H1 (cell line): ENCODE results near the gene WSCD1. TPM values are rescaled to one million over a fixed set of nuclear protein-coding genes. Genes with fewer than 3 reads are reported as not detected.

Experiments used
- CTCF ChIA-PET: fragments of 300-600 bp; sonication (Branson Sonifier 250); formaldehyde crosslinking; loops from one replicate; lab custom pipeline; 2021; ENCODE audit not compliant: partially characterized antibody; lab: Charles Lee
- POLR2A ChIA-PET: fragments of 300-600 bp; sonication (Branson Sonifier 250); formaldehyde crosslinking; loops from one replicate; lab custom pipeline; 2021; ENCODE audit warnings: inconsistent platforms; ENCODE audit not compliant: partially characterized antibody; lab: Charles Lee
- DNase-seq, 2 experiments: peaks; one replicate each; pipeline versions ENCODE4 v3.0.0 to v3.0.0-alpha.2; 2010 to 2022; ENCODE audit warnings: low spot score in 2 of 2, low read depth in 1 of 2, mixed read lengths in 1 of 2
- FAIRE-seq: peaks from 2 replicates; lab custom pipeline; 2011; peaks lifted over from hg19 to GRCh38; lab: Jason Lieb, UNC
- H2AFZ ChIP-seq: 2 replicates; pipeline ENCODE4 v1.8.1; 2012; ENCODE audit warnings: low read length, inconsistent platforms
- H2AK5ac ChIP-seq: 2 replicates; pipeline ENCODE4 v1.6.1; 2013; ENCODE audit warnings: low read depth, low read length
- H2BK120ac ChIP-seq: replicated peaks from 2 replicates; pipeline ENCODE3; 2013; ENCODE audit warnings: low read depth, low read length, inconsistent platforms
- H2BK12ac ChIP-seq: 2 replicates; pipeline ENCODE4 v1.6.1; 2013; ENCODE audit warnings: low read depth, low read length
- H2BK15ac ChIP-seq: 2 replicates; pipeline ENCODE4 v1.6.1; 2013; ENCODE audit warnings: low read length
- H2BK20ac ChIP-seq: 2 replicates; pipeline ENCODE4 v1.6.1; 2013; ENCODE audit warnings: low read length
- H2BK5ac ChIP-seq: 2 replicates; pipeline ENCODE4 v1.6.1; 2013; ENCODE audit warnings: low read depth, low read length
- H3K14ac ChIP-seq: 2 replicates; pipeline ENCODE4 v1.6.1; 2013; ENCODE audit warnings: inconsistent platforms; ENCODE audit not compliant: insufficient read length
- H3K18ac ChIP-seq: 2 replicates; pipeline ENCODE4 v1.6.1; 2013; ENCODE audit warnings: low read length; ENCODE audit errors: extremely low read depth
- H3K23ac ChIP-seq: 2 replicates; pipeline ENCODE4 v1.6.1; 2013; ENCODE audit warnings: inconsistent platforms; ENCODE audit not compliant: insufficient read length
- H3K23me2 ChIP-seq: 2 replicates; pipeline ENCODE4 v1.6.1; 2013; ENCODE audit warnings: low read depth, low read length
- H3K27ac ChIP-seq: 2 replicates; pipeline ENCODE4 v1.6.1; 2011; ENCODE audit warnings: low read depth, low read length, inconsistent platforms
- H3K27me3 ChIP-seq, 4 experiments: replicated peaks in 1 of 4; 1 replicate in 1 of 4; 2 replicates in 3 of 4; pipeline versions ENCODE4 v1.6.1 to v1.8.1; 2011 to 2013; ENCODE audit warnings: low read length in 3 of 4, mild to moderate bottlenecking in 3 of 4, inconsistent platforms in 2 of 4, mixed read lengths in 2 of 4, moderate library complexity in 1 of 4; ENCODE audit not compliant: control insufficient read depth in 3 of 4, insufficient read depth in 3 of 4; ENCODE audit errors: extremely low read depth in 1 of 4
- H3K36me3 ChIP-seq, 4 experiments: 2 replicates each; pipeline versions ENCODE4 v1.6.1 to v1.8.1; 2011 to 2013; ENCODE audit warnings: mild to moderate bottlenecking in 4 of 4, low read length in 3 of 4, moderate library complexity in 2 of 4, control low read depth in 1 of 4, inconsistent platforms in 1 of 4; ENCODE audit not compliant: insufficient read depth in 4 of 4, control insufficient read depth in 2 of 4
- H3K4ac ChIP-seq: replicated peaks from 2 replicates; pipeline ENCODE3; 2013; ENCODE audit warnings: low read length, low read depth, mixed read lengths, inconsistent platforms; ENCODE audit not compliant: insufficient read length
- H3K4me1 ChIP-seq, 4 experiments: replicated peaks in 1 of 4; 1 replicate in 1 of 4; 2 replicates in 3 of 4; pipeline versions ENCODE4 v1.6.1 to v1.8.1; 2011 to 2013; ENCODE audit warnings: low read length in 3 of 4, inconsistent platforms in 2 of 4, mixed read lengths in 1 of 4; ENCODE audit not compliant: insufficient read depth in 4 of 4, control insufficient read depth in 3 of 4
- H3K4me2 ChIP-seq, 2 experiments: 2 replicates each; pipeline versions ENCODE4 v1.6.1 to v1.8.1; 2011 to 2013; ENCODE audit warnings: low read depth in 2 of 2, low read length in 2 of 2, control low read depth in 1 of 2, inconsistent platforms in 1 of 2, mild to moderate bottlenecking in 1 of 2; ENCODE audit not compliant: insufficient read depth in 1 of 2
- H3K4me3 ChIP-seq, 4 experiments: fragments of 200-600, 300-600 bp in 1 of 4; sonication (generic), shearing (Covaris generic), sonication (Bioruptor Twin) in 1 of 4; 2 replicates each; pipeline versions ENCODE4 v1.5.1 to v1.8.1; 2011 to 2016; ENCODE audit warnings: low read length in 4 of 4, low read depth in 3 of 4, control low read depth in 2 of 4, inconsistent platforms in 2 of 4, mild to moderate bottlenecking in 2 of 4, mixed read lengths in 1 of 4, moderate library complexity in 1 of 4; ENCODE audit not compliant: insufficient read depth in 2 of 4; ENCODE audit errors: extremely low read depth in 1 of 4
- H3K56ac ChIP-seq: replicated peaks from 2 replicates; pipeline ENCODE3; 2013; ENCODE audit warnings: low read depth, mild to moderate bottlenecking, mixed read lengths, low read length, inconsistent platforms; ENCODE audit not compliant: insufficient read length
- H3K79me1 ChIP-seq: 2 replicates; pipeline ENCODE4 v1.6.1; 2013; ENCODE audit warnings: low read depth, low read length, control low read depth
- H3K79me2 ChIP-seq, 2 experiments: 2 replicates each; pipeline versions ENCODE4 v1.6.1 to v1.8.1; 2012 to 2013; ENCODE audit warnings: low read length in 2 of 2, mild to moderate bottlenecking in 2 of 2, inconsistent platforms in 1 of 2; ENCODE audit not compliant: insufficient read depth in 2 of 2, control insufficient read depth in 1 of 2
- H3K9ac ChIP-seq, 4 experiments: replicated peaks in 1 of 4; 1 replicate in 1 of 4; 2 replicates in 3 of 4; pipeline versions ENCODE4 v1.6.1 to v1.8.1; 2011 to 2013; ENCODE audit warnings: low read depth in 3 of 4, low read length in 3 of 4, control low read depth in 2 of 4, mild to moderate bottlenecking in 2 of 4, moderate library complexity in 2 of 4, inconsistent platforms in 1 of 4; ENCODE audit errors: extremely low read depth in 1 of 4
- H3K9me3 ChIP-seq, 2 experiments: 2 replicates each; pipeline versions ENCODE4 v1.6.1 to v1.8.1; 2012 to 2013; ENCODE audit warnings: mild to moderate bottlenecking in 2 of 2, moderate library complexity in 2 of 2, control low read depth in 1 of 2, inconsistent platforms in 1 of 2, low read depth in 1 of 2, low read length in 1 of 2, mixed read lengths in 1 of 2; ENCODE audit not compliant: insufficient read depth in 2 of 2
- H4K20me1 ChIP-seq, 2 experiments: replicated peaks in 1 of 2; 2 replicates each; pipeline versions ENCODE3 to v1.8.1; 2011 to 2013; ENCODE audit warnings: inconsistent platforms in 2 of 2, low read length in 2 of 2, mild to moderate bottlenecking in 1 of 2; ENCODE audit not compliant: insufficient read depth in 2 of 2, control insufficient read depth in 1 of 2
- H4K5ac ChIP-seq: 2 replicates; pipeline ENCODE4 v1.6.1; 2013; ENCODE audit warnings: low read length, low read depth, mixed read lengths, inconsistent platforms; ENCODE audit not compliant: insufficient read length
- H4K8ac ChIP-seq: 2 replicates; pipeline ENCODE4 v1.8.0; 2013; ENCODE audit warnings: mild to moderate bottlenecking, moderate library complexity, low read length, inconsistent platforms; ENCODE audit not compliant: insufficient read depth; ENCODE audit errors: extremely low read depth
- H4K91ac ChIP-seq: replicated peaks from 2 replicates; pipeline ENCODE3; 2013; ENCODE audit warnings: low read length, mixed read lengths, inconsistent platforms; ENCODE audit not compliant: insufficient read length
- BRCA1 ChIP-seq: IDR thresholded peaks from 2 replicates; pipeline ENCODE4 v1.6.1; 2012; ENCODE audit warnings: low read depth, low read length, improper control_type of control experiment
- CHD2 ChIP-seq: IDR thresholded peaks from 2 replicates; pipeline ENCODE4 v1.6.1; 2012; ENCODE audit warnings: low read length, improper control_type of control experiment
- EGR1 ChIP-seq: IDR thresholded peaks from 2 replicates; pipeline ENCODE4 v1.6.1; 2011; ENCODE audit warnings: low read depth, low read length, borderline replicate concordance
- FOSL1 ChIP-seq: IDR thresholded peaks from 2 replicates; pipeline ENCODE4 v1.6.1; 2011; ENCODE audit warnings: mild to moderate bottlenecking, low read depth, low read length, moderate library complexity; ENCODE audit not compliant: insufficient read depth
- HDAC2 ChIP-seq, 2 experiments: fragments of 300-600 bp in 1 of 2; sonication (generic) in 1 of 2; IDR thresholded peaks; 2 replicates each; pipeline ENCODE4 v1.6.1; 2011 to 2012; ENCODE audit warnings: low read depth in 2 of 2, low read length in 2 of 2, mild to moderate bottlenecking in 2 of 2, moderate library complexity in 2 of 2, borderline replicate concordance in 1 of 2, inconsistent platforms in 1 of 2
- KDM4A ChIP-seq: IDR thresholded peaks from one replicate; pipeline ENCODE4 v1.7.1; 2012; ENCODE audit warnings: low read depth, mild to moderate bottlenecking, moderate library complexity, low read length, inconsistent platforms; ENCODE audit not compliant: severe bottlenecking
- PHF8 ChIP-seq: fragments of 200-600 bp; sonication (generic); conservative IDR thresholded peaks from 2 replicates; pipeline ENCODE4 v1.7.1; 2012; ENCODE audit warnings: low read depth, mild to moderate bottlenecking, inconsistent platforms, low read length, moderate library complexity
- RXRA ChIP-seq: IDR thresholded peaks from 2 replicates; pipeline ENCODE4 v1.6.1; 2011; ENCODE audit warnings: low read depth, mild to moderate bottlenecking, low read length, moderate library complexity; ENCODE audit not compliant: insufficient read depth
- SAP30 ChIP-seq: fragments of 300-600 bp; sonication (generic); IDR thresholded peaks from 2 replicates; pipeline ENCODE4 v1.7.1; 2012; ENCODE audit warnings: low read length, moderate library complexity, mild to moderate bottlenecking, inconsistent platforms; ENCODE audit not compliant: insufficient read depth, insufficient replicate concordance
- SP4 ChIP-seq: IDR thresholded peaks from 2 replicates; pipeline ENCODE4 v1.6.1; 2012; ENCODE audit warnings: low read length, inconsistent platforms
- TAF1 ChIP-seq: IDR thresholded peaks from 2 replicates; pipeline ENCODE4 v1.6.1; 2011; ENCODE audit warnings: mild to moderate bottlenecking, low read depth, low read length
- TEAD4 ChIP-seq: IDR thresholded peaks from 2 replicates; pipeline ENCODE4 v1.6.1; 2012; ENCODE audit warnings: low read depth, low read length, inconsistent platforms, mixed read lengths
- WGBS, 2 experiments: shearing (Covaris generic) in 1 of 2; methylation state at CpG; one replicate each; pipeline versions ENCODE4 v1.1.6 to v1.1.7; 2013 to 2015; ENCODE audit warnings: low lambda C conversion rate in 2 of 2, mixed read lengths in 2 of 2, inconsistent platforms in 1 of 2, low coverage in 1 of 2, missing lambda C conversion rate in 1 of 2; ENCODE audit not compliant: insufficient replicate concordance in 2 of 2, insufficient coverage in 1 of 2, insufficient read length in 1 of 2; ENCODE audit errors: extremely low coverage in 1 of 2, missing lambda C conversion rate in 1 of 2; 5-methylcytosine and 5-hydroxymethylcytosine counted together
- polyA plus RNA-seq, 7 experiments: library from polyadenylated mRNA; depleted of rRNA in 3 of 7; stranded (reverse) in 5 of 7; unstranded in 2 of 7; fragments of >200 nt in 5 of 7; fragments of 200-250 nt in 2 of 7; gene quantifications; 1 replicate in 5 of 7; 2 replicates in 1 of 7; 4 replicates in 1 of 7; pipeline versions ENCODE4 v1.2.1 to v1.2.3, GENCODE V29; 2011 to 2013; ENCODE audit warnings: missing spikeins in 2 of 7, mixed read lengths in 2 of 7
- total RNA-seq: library from RNA; stranded (reverse); fragmentation: NEBNext Ultra II Directional; extraction: Animal tissue kit (Norgen Biotek cat#: 25700); gene quantifications from 2 replicates; pipeline ENCODE4 v1.2.1, GENCODE V29; 2021
- TF ChIP-seq, protein P1 (sequence below): IDR thresholded peaks from 2 replicates; pipeline ENCODE4 v1.6.1; 2012; ENCODE audit warnings: inconsistent platforms

WSCD1 gene
- total and polyA plus RNA-seq, 2 of the 8 experiments (the other 6 are each of a cell fraction or from before 2014, with no cell fraction given) = 21.9 to 39.0 TPM

DNA sequence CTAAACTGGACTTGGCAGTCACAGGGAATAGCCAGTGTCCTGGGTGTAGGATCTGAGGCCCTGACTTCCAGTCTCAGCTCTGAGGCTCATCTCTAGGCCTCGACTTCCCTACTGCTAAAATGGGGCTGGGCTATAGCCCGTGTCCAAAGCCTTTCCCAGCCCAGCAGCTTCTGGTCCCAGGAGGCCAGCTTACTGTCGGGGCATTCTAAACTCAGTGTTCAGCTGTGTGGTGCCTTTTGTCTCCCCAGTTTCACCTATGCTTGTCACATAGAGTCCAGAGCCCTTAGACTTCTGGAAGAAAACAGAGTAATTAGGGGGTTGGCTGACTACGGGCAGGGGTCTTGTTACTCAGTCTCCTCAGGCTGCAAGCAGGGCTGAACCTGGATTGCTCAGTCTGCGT is 94.8 kb downstream of the WSCD1 start:
- POLR2A ChIA-PET = no interaction called here
- H2AK5ac ChIP-seq = peak overlapping the region; percentile 2; the same call in 1 of the 2 replicates
- H3K4me2 ChIP-seq = no peak overlapping the region
- no peak overlapping the region for H2BK5ac ChIP-seq
- H3K4ac ChIP-seq = no peak overlapping the region
- peak overlapping the region; percentile 32 for H4K91ac ChIP-seq
- no peak overlapping the region; the same call in 1 of the 2 replicates for H3K18ac ChIP-seq
- DNase-seq (no peak), FAIRE-seq (no peak)
- H3K4me3 ChIP-seq = no peak overlapping the region
- H3K36me3 ChIP-seq = no peaks in the 10 kb centered on the region
- no peak overlapping the region for H3K27ac ChIP-seq
- H4K8ac ChIP-seq = no peak overlapping the region
- peak overlapping the region; percentile 61; the same call in 1 of the 2 replicates for H2BK15ac ChIP-seq
- H2BK12ac ChIP-seq = peak overlapping the region; percentile 68; the same call in 1 of the 2 replicates
- no peak overlapping the region for H2AFZ ChIP-seq
- no peak overlapping the region for H4K5ac ChIP-seq
- H3K9me3 ChIP-seq = 0 out of 4 replicates have a peak, but pooled peaks cover 0 to 1% of the 10 kb centered on the region in 2 experiments
- no peak overlapping the region for H3K23ac ChIP-seq
- no peak overlapping the region for H3K14ac ChIP-seq
- peak overlapping the region; percentile 33 for H2BK120ac ChIP-seq
- no peaks in the 10 kb centered on the region; a peak in 1 of 7 replicates for H3K27me3 ChIP-seq
- CTCF ChIA-PET = interaction anchor here (1.0 kb wide), 1 partner anchor 335 kb away, joined by 3 read pairs; no protein-coding TSS in a partner anchor
- H2BK20ac ChIP-seq = no peak overlapping the region
- no peak overlapping the region for H3K9ac ChIP-seq
- no peak overlapping the region for H3K56ac ChIP-seq
- WGBS, 2 experiments = 87% methylated on average over 5 of the region's 5 CpGs; no CpG with 5 or more reads in 1 of the 2 experiments
- H3K79me1 ChIP-seq = no peaks in the 10 kb centered on the region
- no peaks in the 10 kb centered on the region for H3K23me2 ChIP-seq
- H4K20me1 ChIP-seq = no peaks in the 10 kb centered on the region
- H3K4me1 ChIP-seq = peaks cover 9 to 24% (median 17%) of the 10 kb centered on the region in 4 experiments
- H3K79me2 ChIP-seq = no peaks in the 10 kb centered on the region
- TF ChIP-seq RXRA (no peak), TAF1 (no peak), EGR1 (no peak), FOSL1 (no peak), TEAD4 (no peak), KDM4A (no peak), SAP30 (no peak), BRCA1 (no peak), SP4 (no peak), PHF8 (no peak), HDAC2 (IDR thresholded peaks at IDR 0.05; ENCODE audit: borderline replicate concordance in 1 of 2, low read depth in 2 of 2, low read length in 2 of 2) (no peak), CHD2 (no peak)
- TF ChIP-seq, protein P1, sequence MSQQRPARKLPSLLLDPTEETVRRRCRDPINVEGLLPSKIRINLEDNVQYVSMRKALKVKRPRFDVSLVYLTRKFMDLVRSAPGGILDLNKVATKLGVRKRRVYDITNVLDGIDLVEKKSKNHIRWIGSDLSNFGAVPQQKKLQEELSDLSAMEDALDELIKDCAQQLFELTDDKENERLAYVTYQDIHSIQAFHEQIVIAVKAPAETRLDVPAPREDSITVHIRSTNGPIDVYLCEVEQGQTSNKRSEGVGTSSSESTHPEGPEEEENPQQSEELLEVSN = no peak
